HT-29 (cell line): ENCODE measurements around the gene TMC2. TPM values are rescaled to one million over a fixed set of nuclear protein-coding genes. Genes with fewer than 3 reads are reported as not detected.
"Not testable (repeated sequence)": the region's sequence is repeated elsewhere in the genome, so short reads cannot be mapped to it uniquely, and the experiment has no call there.

Experiments
- DNase-seq: peaks from one replicate; pipeline ENCODE4 v3.0.0-alpha.2; 2015; ENCODE audit warnings: low spot score
- small RNA-seq: library from RNA; depleted of rRNA; stranded (forward); fragments of <200 nt; gene quantifications from one replicate; pipeline ENCODE3, GENCODE V24; 2014
- total RNA-seq: library from RNA; depleted of rRNA; stranded (reverse); fragments of >200 nt; shearing (Covaris generic); gene quantifications from 2 replicates; pipeline ENCODE4 v1.2.3, GENCODE V29; 2014; rRNA removed

TMC2 gene
- total RNA-seq, 1 experiment from 2014 or later: not detected

DNA sequence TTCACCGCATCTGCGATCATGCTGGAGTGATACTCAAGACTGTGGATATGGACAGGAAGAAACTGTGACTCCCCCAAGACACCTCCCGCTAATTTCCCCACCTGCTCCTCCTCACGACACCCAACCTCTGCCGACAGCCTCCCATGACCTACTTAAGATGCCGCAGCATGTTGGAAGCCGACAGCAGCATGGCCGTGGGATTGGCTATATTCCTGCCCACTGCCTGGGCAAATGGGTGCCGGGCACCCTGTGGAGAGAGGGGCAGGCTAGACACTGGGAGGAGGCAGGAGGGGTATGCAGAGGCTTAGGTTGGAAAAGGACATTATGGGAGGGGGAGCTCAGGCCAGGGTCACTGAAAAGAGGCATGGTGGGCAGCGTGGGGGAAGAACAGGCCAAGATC, 123.2 kb downstream of the TMC2 start:
- no peak for DNase-seq

DNA sequence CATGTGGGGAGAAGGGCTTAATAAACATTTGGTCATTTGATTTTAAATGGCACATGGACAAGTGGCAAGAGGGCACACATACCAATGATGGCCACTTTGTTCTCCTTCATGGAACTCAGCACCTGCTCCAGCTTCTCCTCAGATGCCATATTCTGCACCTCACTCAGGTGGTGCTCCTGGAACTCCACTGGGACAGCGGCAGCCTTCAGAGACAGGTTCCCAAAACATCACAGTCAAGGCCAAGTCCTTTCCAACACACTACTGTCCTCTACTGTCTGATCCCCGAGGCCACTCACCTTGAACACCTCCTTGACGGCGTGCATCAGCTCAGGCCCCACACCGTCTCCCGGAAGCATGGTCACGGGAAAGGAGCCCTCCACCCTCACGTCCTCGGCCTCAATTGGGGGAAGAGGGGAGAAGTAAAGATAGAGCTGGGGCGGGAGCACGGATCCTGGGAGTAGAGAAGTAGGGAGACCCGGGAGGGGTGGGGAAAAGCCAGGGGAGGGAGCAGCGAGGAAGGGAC, 127.1 kb downstream of the TMC2 start:
- no peak for DNase-seq

DNA sequence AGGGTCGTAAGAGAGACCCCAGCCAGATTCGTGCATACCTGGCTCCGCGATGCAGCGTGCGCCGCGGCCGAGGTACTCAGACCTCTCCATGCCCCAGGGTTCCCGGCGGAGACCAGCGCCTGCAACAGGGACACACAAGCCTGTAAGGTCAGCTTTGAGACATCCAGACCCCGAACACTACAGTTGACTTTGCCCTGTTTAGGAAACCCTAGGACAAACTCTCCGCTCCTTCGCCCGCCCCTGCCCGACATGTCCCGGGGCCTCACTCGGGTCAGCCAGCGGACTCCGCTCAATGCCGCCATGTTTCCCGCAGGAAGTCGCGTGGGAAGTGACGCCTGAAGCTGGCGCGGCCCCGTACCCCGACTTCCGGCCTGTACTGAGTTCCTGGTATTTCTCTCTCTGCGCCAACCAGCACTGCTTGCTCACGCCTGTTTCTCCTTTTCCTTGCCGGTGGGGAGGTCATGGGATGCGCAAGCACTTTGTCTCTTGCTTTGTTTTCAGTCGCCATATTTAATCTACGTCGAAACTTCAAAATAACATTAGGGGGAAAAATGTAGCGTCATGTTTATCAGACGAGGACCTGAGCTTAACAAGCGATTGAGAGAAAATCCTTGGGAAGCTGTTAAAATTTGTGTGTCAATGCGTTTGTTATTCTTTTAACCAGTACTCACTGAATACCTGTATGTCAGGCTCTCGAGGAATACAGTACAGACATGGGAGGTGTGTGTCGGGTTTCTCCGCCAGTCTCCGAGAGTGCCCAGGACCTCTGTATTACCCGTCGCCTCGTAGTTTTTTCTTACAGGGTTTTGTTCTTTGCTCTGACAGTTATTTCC, 127.7 kb downstream of the TMC2 start, which contains the start of gene IDH3B:
Gene IDH3B (minus strand): TSS at position 330 of the 833 bp plus-strand sequence. CDS start 28 bp downstream, at position 302.
- peak; percentile 83 for DNase-seq

DNA sequence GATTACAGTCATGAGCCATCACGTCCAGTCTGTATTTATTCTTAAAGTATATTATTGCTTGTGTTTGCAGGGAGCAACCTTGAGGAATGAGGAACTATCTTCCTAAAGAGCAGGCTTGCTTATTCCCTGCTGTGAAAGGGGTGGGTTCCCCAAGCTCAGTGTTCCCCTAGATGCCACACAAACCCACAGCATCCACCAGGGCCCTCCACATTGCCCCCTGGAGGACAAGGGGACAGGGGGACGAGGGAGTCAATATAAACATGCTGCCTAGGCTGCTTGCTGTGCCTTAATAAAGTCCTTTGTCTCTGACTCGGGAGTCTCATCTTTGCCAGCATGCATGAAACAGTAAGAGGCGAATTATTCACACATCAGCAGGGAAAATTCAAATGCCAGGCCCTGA, 135.6 kb downstream of the TMC2 start:
- DNase-seq: no peak

DNA sequence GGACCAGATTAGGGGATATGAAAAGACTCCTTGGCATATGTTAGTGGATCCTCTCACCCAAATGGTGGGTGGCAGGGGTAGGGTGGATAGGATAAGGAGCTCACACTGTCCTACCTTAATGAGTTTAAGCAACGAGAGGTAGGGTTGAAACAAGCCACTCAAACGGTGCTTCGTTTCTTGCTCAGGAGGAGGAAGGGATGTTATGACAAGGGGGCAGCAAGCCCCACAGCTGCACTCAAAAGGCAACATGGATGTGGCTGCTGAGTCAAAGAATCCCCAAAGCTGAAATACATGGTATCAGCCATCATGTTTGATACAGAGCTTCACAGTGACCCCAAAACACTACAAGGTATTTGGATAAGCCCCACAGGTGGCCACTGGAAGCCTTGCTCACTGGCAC, 136.1 kb downstream of the TMC2 start:
- no peak for DNase-seq

DNA sequence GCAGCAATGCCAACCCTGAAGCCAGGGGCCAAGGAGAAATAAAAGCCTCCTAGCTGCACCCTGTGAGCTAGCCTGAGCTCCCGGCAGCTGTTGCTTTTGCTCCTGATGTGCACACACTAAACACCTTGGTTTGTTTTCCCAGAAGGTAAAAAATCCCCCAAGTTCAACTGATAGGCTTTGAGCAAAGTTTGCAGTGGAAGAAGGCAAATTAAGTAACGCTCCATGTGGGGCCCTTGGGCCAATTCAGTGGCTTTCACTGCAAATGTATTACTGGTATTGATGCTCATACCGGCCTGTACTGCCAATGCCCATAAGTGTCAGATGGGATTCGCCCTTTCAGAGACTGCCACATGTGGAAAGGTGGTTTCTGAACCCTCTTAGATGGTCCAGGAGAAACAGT, 137.1 kb downstream of the TMC2 start:
- no peak for DNase-seq

DNA sequence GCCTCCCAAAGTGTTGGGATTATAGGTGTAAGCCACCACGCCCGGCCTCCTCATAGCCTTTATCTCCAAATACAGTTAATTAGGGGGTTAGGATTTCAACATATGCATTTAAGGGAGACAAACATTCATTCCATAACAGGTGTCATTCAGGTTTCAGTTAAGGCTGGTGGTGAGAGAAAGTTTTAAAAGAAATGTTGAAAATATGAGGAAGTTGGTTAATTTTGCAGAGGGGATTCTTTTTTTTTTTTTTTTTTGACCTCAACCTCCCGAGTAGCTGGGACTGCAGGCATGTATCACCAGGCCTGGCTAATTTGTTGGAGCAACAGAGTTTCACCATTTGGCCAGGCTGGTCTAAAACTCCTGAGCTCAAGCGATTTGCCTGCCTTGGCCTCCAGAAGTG, 143.7 kb downstream of the TMC2 start:
- no peak for DNase-seq

DNA sequence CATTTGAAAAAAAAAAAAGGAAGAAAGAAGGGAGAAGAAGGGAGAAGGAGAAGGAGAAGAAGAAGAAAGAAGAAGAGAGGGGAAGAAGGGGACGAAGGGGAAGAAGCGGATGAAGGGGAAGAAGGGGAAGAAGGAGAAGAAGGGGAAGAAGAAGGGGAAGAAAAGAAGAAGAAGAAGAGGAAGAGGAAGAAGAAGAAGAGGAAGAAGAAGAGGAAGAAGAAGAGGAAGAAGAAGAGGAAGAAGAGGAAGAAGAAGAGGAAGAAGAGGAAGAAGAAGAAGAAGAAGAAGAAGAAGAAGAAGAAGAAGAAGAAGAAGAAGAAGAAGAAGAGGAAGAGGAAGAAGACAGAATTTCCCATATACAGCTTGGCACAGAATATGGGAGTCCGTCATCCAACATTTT, 145.7 kb downstream of the TMC2 start:
- DNase-seq: not testable (repeated sequence)

DNA sequence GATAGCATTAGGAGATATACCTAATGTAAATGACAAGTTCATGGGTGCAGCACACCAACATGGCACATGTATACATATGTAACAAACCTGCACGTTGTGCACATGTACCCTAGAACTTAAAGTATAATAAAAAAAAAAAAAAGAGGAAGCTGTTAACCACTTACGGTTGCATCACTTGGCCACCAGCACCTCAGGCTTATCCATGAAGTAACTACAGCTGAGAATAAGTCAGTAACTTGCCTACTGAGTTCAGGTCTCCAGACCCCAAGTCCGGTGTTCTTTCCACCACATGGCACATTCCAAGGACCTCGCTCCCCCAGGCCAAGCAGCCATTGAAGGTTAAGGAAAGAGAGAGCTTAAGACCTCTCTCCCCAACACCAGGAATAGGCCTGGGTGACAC, 148.4 kb downstream of the TMC2 start:
- not testable (repeated sequence) for DNase-seq

DNA sequence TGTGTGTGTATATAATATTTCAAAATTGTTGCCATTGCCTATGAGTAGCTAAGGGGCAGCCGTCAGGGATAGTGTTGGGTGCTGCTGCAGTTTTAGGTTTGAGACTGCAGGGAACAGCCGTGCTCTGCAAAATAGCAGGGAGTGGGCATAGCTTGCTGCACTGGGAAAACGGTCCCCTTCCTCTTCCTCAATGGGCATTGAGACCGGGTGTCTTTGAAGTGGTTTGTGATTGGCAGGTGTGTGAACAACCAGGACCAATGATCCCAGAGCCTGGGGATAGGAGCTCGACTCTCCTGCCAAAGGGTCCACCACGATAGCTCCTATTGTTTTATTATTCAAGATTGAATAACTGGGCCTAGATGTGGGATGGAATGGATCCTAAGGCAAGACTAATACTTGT, 151.1 kb downstream of the TMC2 start:
- DNase-seq: no peak

DNA sequence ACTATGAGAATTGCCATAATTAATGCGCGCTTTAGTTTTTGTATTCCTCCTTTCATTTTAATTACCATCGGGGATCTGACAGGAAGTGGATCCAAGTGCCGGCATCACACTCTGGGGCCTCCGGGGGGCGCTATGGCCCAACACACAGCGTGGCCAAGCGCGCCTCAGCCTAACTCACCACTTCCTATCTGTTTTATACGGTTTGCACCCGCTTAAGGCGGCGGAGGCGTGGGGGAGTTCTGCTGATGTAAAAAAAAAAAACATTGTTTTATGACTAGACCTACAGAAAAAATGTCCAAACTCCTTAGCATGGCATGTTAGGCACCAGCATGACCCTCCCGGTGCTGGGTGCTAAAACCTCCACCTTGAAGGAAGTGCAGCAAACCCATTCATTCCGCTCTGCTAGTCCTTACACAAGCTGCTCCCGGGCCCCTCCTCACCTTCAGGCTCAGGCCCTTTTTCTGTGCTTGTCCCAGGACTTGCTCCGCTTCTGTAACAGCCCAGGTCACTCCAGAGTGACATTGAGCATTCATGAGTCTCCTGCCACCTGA, 151.7 kb downstream of the TMC2 start:
- DNase-seq: peak; percentile 26

DNA sequence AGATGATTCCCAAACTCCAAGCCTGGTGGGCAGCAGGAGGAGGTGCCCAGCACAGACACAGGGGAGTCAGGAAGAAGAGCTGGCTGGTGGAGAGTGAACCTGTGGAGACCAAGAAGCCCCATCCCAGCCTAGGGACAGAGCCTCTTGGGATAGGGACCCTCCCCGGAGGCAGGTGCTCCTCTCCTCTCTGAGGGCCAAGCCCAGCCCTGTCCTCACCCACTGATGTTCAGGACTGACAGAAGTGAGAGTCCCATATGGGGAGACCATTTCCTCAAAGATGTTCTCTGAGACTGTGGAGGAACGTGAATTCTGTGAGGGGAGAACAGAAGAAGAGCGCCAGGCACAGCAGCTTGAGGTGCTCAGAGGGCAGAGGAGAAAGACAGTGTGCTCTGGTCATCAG, 153.8 kb downstream of the TMC2 start:
- no peak for DNase-seq

DNA sequence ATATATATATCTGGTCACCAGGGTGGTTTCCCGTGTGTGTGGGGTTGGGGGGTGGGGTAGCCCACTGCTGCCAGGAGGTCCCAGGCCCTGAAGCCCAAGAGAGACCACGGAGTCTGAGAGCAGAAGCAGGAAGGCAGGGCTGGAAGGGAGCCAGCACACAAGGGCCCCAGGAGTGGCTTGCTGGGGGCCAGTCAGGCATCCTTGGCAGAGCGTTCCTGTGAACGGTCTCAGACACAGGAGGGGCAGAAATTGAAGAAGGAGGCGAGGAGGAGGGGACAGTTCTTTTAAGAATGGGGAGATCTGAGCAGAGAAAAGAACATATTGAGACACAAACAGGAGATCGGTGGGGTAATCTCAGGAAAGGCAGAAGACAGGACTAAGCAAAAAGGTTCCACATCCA, 154.3 kb downstream of the TMC2 start:
- DNase-seq: no peak

DNA sequence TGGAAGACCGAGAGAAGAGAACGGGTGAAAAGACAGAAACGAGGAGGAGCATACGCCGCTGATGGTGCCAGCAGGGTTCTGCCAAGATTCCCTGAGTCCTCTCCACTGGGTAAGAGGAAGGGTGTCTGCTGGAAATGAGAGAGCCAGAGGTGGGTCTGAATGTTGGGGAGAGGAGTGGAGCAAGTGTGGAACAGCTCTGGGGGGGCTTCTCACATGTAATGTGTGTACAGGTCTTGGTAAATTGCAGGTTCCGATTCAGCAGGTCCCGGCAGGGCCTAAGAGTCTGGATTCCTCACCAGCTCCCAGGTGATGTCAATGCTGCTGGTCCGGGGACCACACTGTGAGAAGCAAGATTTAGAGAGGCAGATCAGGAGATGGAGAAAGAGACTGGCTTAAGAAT, 154.8 kb downstream of the TMC2 start:
- no peak for DNase-seq

Small RNA genes lying within 50 kb of the gene (small RNA-seq; reads per million reads assigned to genes)
- gene SNORA51: not detected
- gene SNORD110: not detected
- not detected for gene SNORD56
- not detected for gene SNORD57
- not detected for gene SNORD86

Other genes starting within 250 kb of the TMC2 start
- not detected in 2 replicates for gene TGM3, start 240.6 kb upstream of the TMC2 start, total RNA-seq
- not detected in 2 replicates for gene TGM6, start 155.7 kb upstream of the TMC2 start, total RNA-seq
- gene SNRPB, start 65.8 kb upstream of the TMC2 start, total RNA-seq: 649 and 692 TPM in 2 replicates
- gene ZNF343, start 27.7 kb upstream of the TMC2 start, total RNA-seq: 1.2 and 5.0 TPM in 2 replicates
- 365 and 383 TPM in 2 replicates for gene NOP56, start 116.1 kb downstream of the TMC2 start, total RNA-seq
- 139 and 146 TPM in 2 replicates for gene IDH3B, start 127.6 kb downstream of the TMC2 start, total RNA-seq
- 0.03 and 0.23 TPM in 2 replicates for gene EBF4, start 156.2 kb downstream of the TMC2 start, total RNA-seq